Body of pancreas (tissue), 4 donors: ENCODE measurements around the gene TTK. TPM values are rescaled to one million over a fixed set of nuclear protein-coding genes. Genes with fewer than 3 reads are reported as not detected.
A peak's percentile ranks its signal among the peaks of the same experiment; 100 is the strongest.
"Not testable (repeated sequence)": the region's sequence is repeated elsewhere in the genome, so short reads cannot be mapped to it uniquely, and the experiment has no call there.

Experiments
- ATAC-seq: fragments of 150-250 bp; one replicate; pipeline ENCODE4 v1.9.1; 2016
- DNase-seq, 4 donors: peaks; one replicate each; pipeline ENCODE4 v3.0.0-alpha.2; 2019
- H3K27ac ChIP-seq, 4 donors: fragments of 200-600 bp; sonication (generic); 1 replicate in 3 of 4; 2 replicates in 1 of 4; pipeline versions ENCODE4 v1.5.1 to v1.6.1; 2016 to 2019; ENCODE audit warnings: mild to moderate bottlenecking in 1 of 4, mixed read lengths in 1 of 4, moderate library complexity in 1 of 4
- H3K27me3 ChIP-seq, 2 donors: fragments of 200-600 bp; sonication (generic); one replicate each; pipeline ENCODE4 v1.6.0; 2016; ENCODE audit warnings: mild to moderate bottlenecking in 1 of 2
- H3K36me3 ChIP-seq, 2 donors: fragments of 200-600 bp; sonication (generic); replicated peaks in 1 of 2; 2 replicates each; pipeline ENCODE4 v1.5.1; 2016; ENCODE audit warnings: low read depth in 2 of 2; ENCODE audit not compliant: insufficient read depth in 1 of 2
- H3K4me1 ChIP-seq: fragments of 200-600 bp; sonication (generic); one replicate; pipeline ENCODE4 v1.6.0; 2016
- H3K4me3 ChIP-seq, 2 donors: fragments of 200-600 bp; sonication (generic); 1 replicate in 1 of 2; 2 replicates in 1 of 2; pipeline ENCODE4 v1.5.1; 2016 to 2019
- H3K9me3 ChIP-seq, 3 donors: fragments of 200-600 bp; sonication (generic); 1 replicate in 2 of 3; 2 replicates in 1 of 3; pipeline ENCODE4 v1.5.1; 2016
- CTCF ChIP-seq, 7 experiments: fragments of 450-650 bp in 4 of 7; fragments of 200-600 bp in 3 of 7; sonication (generic) in 3 of 7; IDR thresholded peaks; one replicate each; pipeline ENCODE4 v1.5.1; 2016 to 2019; ENCODE audit warnings: antibody characterized with exemption in 7 of 7
- POLR2A ChIP-seq, 3 donors: fragments of 450-650 bp; IDR thresholded peaks; one replicate each; pipeline ENCODE4 v1.6.1; 2016; ENCODE audit warnings: antibody characterized with exemption in 3 of 3, mild to moderate bottlenecking in 2 of 3
- WGBS, 2 donors: methylation state at CpG; one replicate each; pipeline ENCODE4 v1.1.5; 2017; 5-methylcytosine and 5-hydroxymethylcytosine counted together
- intact Hi-C: fragments of 100-400 bp; cut with DNase I; formaldehyde crosslinking; loops from one replicate; pipeline ENCODE4 v1.15.1; 2023
- total RNA-seq, 2 donors: library from RNA; depleted of rRNA; stranded (reverse); fragments of >200 nt; gene quantifications; one replicate each; pipeline ENCODE4 v1.1.0, GENCODE V29; 2016

TTK gene
- total RNA-seq, 2 donors from 2014 or later, result 0.33 TPM; not detected in 1

- DNase-seq (no peak), ATAC-seq (no peak)
- Histone ChIP-seq H3K27ac (no peak overlapping the region), H3K36me3 (no peaks in the 10 kb centered on the region), H3K9me3 (no peaks in the 10 kb centered on the region), H3K4me3 (no peak overlapping the region), H3K27me3 (no peaks in the 10 kb centered on the region), H3K4me1 (no peaks in the 10 kb centered on the region)
- TF ChIP-seq POLR2A (IDR thresholded peaks at IDR 0.05), result no peak
- TF ChIP-seq CTCF (IDR thresholded peaks at IDR 0.05), result no peak
- intact Hi-C loops, result no loop called here
- WGBS, 2 donors, result 73 to 97% methylated on average over 3 of the region's 3 CpGs
These were observed 24.1 kb downstream of the TTK start for GRCh38 chr6:80028589-80028988.

GRCh38 chr6:80029470-80029869, 25.0 kb downstream of the TTK start:
- Histone ChIP-seq H3K4me3 (no peak overlapping the region), H3K27ac (no peak overlapping the region), H3K4me1 (no peaks in the 10 kb centered on the region), H3K27me3 (no peaks in the 10 kb centered on the region), H3K9me3 (no peaks in the 10 kb centered on the region), H3K36me3 (no peaks in the 10 kb centered on the region)
- peak in 1 of 4 donors; percentile 2 for DNase-seq
- TF ChIP-seq POLR2A (IDR thresholded peaks at IDR 0.05) (no peak), CTCF (IDR thresholded peaks at IDR 0.05) (no peak)
- 67 to 78% methylated on average over 3 of the region's 3 CpGs for WGBS, 2 donors
- no peak for ATAC-seq
- intact Hi-C loops, result no loop called here

- H3K4me1 ChIP-seq, DNase-seq, H3K36me3 ChIP-seq, H3K27me3 ChIP-seq, H3K4me3 ChIP-seq, H3K9me3 ChIP-seq, intact Hi-C loops, ATAC-seq, H3K27ac ChIP-seq: not testable (repeated sequence)
- 92 to 95% methylated on average over 3 of the region's 3 CpGs for WGBS, 2 donors
These were observed 43.8 kb downstream of the TTK start for GRCh38 chr6:80048220-80048619.

GRCh38 chr6:80060774-80061173, 56.3 kb downstream of the TTK start:
- no peak for ATAC-seq
- TF ChIP-seq POLR2A (IDR thresholded peaks at IDR 0.05) (no peak), CTCF (IDR thresholded peaks at IDR 0.05) (no peak)
- intact Hi-C loops, result no loop called here

GRCh38 chr6:80068146-80068545, 63.7 kb downstream of the TTK start:
- intact Hi-C loops, H3K36me3 ChIP-seq, DNase-seq, ATAC-seq, H3K4me3 ChIP-seq, H3K9me3 ChIP-seq, H3K27me3 ChIP-seq, H3K4me1 ChIP-seq, H3K27ac ChIP-seq: not testable (repeated sequence)
- WGBS, 2 donors, result 63 to 67% methylated on average over 7 of the region's 7 CpGs

More at GRCh38 chr6:80060774-80061173, 56.3 kb downstream of the TTK start:
- Histone ChIP-seq H3K27ac (no peak overlapping the region), H3K9me3 (no peaks in the 10 kb centered on the region), H3K27me3 (no peaks in the 10 kb centered on the region), H3K4me3 (no peak overlapping the region), H3K36me3 (no peaks in the 10 kb centered on the region), H3K4me1 (no peaks in the 10 kb centered on the region)
- DNase-seq, result no peak

GRCh38 chr6:80070431-80070830, 66.0 kb downstream of the TTK start:
- DNase-seq, H3K36me3 ChIP-seq, H3K9me3 ChIP-seq, intact Hi-C loops, H3K27me3 ChIP-seq, H3K4me3 ChIP-seq, ATAC-seq, H3K27ac ChIP-seq, H3K4me1 ChIP-seq: not testable (repeated sequence)
- 80 to 86% methylated on average over 19 of the region's 19 CpGs for WGBS, 2 donors
